GM12865 (cell line): Measurements from ENCODE around the gene DEPDC7.

Experiments used
- DNase-seq: peaks from one replicate; pipeline ENCODE4 v3.0.0; 2010; ENCODE audit warnings: low read depth
- H3K4me3 ChIP-seq: 2 replicates; pipeline ENCODE4 v1.5.1; 2011; ENCODE audit warnings: mild to moderate bottlenecking, low read depth, low read length, control low read depth
- CTCF ChIP-seq: IDR thresholded peaks from 2 replicates; pipeline ENCODE4 v1.5.1; 2011; ENCODE audit warnings: low read length, control low read depth, low read depth, inconsistent platforms; ENCODE audit not compliant: insufficient read depth; ENCODE audit errors: missing control alignments

DEPDC7 gene

GRCh38 chr11:32987851-32988250 is 27.8 kb upstream of the DEPDC7 start:
- DNase-seq, result no peak
- TF ChIP-seq CTCF, result no peak
- no peak overlapping the region for H3K4me3 ChIP-seq

GRCh38 chr11:32990481-32990880 is 25.2 kb upstream of the DEPDC7 start:
- no peak overlapping the region for H3K4me3 ChIP-seq
- DNase-seq, result no peak
- TF ChIP-seq CTCF, result no peak

DNA sequence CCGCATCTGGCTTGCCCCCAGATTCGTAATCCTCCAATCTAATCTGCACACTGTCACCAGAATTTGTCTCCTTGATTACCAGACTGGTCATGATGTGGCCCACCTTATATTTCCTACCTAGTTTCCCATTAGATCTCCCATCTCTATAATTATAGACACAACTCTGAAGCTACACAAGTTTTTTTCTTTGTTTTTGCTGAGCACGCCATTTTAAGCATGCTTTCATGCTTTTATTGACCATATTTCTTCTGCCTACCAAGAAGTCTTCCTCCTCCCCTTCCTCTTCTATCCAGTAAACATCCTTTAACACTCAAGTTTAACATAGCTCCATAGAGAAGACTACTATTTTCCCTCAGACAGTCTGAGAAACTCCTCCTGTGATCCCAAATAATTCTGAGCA is 24.3 kb upstream of the DEPDC7 start:
- TF ChIP-seq CTCF, result no peak
- no peak overlapping the region for H3K4me3 ChIP-seq
- DNase-seq, result no peak

DNA sequence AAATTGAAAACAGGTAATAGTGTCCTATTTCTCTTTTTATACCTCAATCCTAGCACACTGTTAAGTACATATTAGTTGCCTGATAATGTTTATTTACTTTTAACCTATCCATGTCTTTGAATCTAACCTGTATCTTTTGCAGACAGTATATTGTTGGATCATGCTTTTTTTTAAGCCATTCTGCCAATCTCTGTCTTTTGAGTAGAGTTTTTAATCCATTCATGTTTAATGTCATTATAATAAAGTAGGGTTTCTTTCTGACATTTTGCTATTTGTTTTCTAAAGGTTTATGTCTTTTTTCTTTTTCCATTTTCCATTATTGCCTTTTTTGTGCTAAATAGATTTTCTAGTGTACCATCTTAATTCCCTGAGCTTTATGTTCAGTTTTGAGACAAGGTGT is 23.8 kb upstream of the DEPDC7 start:
- no peak for DNase-seq
- H3K4me3 ChIP-seq, result no peak overlapping the region
- no peak for TF ChIP-seq CTCF

GRCh38 chr11:33000181-33000580 is 15.5 kb upstream of the DEPDC7 start:
- no peak for TF ChIP-seq CTCF
- no peak for DNase-seq
- H3K4me3 ChIP-seq, result no peak overlapping the region

DNA sequence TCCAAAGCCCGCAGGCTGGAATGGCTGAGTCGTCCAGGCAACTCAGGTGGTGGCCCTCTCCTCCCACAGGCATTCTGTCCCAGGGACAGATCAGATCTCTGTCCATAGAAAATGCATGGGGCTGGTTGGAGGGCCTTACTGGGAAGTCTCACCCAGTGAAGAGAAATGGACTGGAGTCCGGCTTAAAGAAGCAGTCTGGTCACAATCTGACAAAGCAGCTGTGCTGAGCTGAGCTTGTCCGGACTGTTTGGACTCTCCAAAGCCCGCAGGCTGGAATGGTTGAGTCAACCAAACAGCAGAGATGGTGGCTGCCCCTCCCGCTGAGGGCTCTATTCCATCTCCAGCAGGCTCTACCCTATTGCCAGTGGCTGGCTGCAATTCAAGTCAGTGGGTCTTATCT is 14.4 kb upstream of the DEPDC7 start:
- no peak for TF ChIP-seq CTCF
- no peak overlapping the region for H3K4me3 ChIP-seq
- DNase-seq, result no peak

DNA sequence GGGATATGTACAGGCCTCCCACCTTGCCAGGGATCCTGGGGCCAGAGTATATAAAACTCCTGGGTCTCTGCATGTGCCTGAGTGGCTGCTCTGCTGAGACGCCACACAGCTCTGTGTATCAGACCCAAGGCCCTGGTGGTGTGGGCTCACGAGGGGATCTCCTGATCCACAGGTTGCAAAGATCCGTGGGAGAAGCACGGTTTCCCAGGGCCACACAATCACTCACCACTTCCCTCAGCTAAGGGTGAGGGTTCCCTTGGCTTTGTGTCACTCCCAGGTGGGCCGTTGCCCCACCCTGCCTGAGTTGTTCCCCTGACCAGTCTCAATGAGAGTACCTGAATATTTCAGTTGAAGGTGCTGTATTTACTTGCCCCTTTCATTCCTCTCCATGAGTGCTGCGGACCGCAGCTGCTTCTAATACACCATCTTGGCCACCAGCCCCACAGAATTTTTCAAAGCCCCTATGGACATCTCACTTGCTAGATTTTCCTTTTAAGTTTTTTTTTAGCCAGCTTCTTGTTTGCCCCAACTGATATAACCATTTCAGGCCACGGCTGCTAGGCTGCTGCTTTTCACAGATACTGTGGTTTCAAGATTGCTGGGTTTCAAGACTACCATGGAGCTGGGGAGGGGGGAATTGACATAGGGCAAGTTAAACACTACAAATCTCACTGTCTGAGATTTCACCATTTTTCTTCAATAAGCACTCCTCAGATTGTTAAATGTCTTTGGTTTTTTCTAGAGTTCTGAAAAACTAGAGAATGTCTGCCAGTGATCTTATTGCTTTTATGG is 13.7 kb upstream of the DEPDC7 start:
- no peak overlapping the region for H3K4me3 ChIP-seq
- DNase-seq, result no peak
- no peak for TF ChIP-seq CTCF
